ENCODE data around the gene SH3BP1. TPM values are rescaled to one million over a fixed set of nuclear protein-coding genes. Genes with fewer than 3 reads are reported as not detected.

SH3BP1 gene
- polyA plus RNA-seq, 2 of the 4 experiments (the other 2 are of a cell fraction) = 1.8 to 2.7 TPM

DNA sequence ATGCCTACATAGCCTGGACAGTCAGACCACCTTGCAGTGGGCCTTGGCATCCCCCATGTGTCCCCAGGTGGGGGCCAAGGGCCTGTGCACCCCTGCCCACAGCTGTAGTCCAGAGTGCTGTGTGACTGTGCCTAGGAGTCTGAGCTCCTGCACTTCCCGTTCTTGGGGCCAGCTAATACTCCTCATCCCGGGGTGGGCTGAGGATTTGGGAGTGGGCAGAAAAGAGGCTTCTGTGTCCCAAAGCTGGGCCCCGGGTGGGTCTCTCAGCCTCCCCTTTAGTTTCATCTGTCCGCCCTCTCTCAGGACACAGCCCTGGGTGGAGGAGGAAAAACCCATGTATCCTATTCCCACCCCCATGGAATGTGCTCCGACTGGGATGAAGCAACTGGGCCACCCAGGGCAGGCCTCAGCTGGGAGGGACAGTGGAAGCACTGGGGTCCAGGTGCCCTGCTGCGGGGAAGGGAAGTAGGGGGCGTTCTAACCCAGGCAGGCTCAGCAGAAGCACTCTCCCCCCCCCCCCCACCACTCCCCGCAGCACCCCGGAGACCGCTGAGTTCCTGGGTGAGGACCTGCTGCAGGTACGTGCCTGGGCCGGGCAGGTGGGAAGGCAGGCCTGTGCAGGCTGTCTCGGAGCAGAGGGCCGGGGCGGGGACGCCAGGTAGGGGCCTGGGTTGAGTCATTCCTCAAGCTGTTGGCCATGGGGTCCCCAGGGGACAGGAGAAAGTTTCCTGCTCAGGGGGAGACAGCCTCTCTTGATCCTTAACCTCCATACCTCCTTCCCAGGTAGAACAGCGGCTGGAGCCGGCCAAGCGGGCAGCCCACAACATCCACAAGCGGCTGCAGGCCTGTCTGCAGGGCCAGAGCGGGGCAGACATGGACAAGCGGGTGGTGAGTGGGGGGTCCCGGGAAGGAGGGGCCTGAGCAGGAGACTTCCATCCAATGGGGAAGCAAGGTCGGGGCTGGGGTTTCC is 1.4 kb downstream of the SH3BP1 start:
- WGBS (ENCODE audit: missing lambda C conversion rate) = 77% methylated on average over 14 of the region's 24 CpGs
- Histone ChIP-seq H3K27ac (peak overlapping the region in 1 of 2 experiments; percentile 93; a peak in 3 of 6 replicates), H3K4me2 (peak overlapping the region; percentile 82), H3K4me1 (peaks cover 10% of the 10 kb centered on the region; the same call in 2 of the 3 replicates), H3K4me3 (no peak overlapping the region), H3K9me3 (no peaks in the 10 kb centered on the region)
- FAIRE-seq = no peak
- POLR2A ChIA-PET = no interaction called here
- no peak for TF ChIP-seq NFE2L2 (conservative IDR thresholded peaks at IDR 0.05; ENCODE audit: low read length)
- no peak for TF ChIP-seq RAD21 (conservative IDR thresholded peaks at IDR 0.05 in 1 of 2, IDR thresholded peaks at IDR 0.05 in 1 of 2)
- no peak for TF ChIP-seq PHF8 (IDR thresholded peaks at IDR 0.05; ENCODE audit: borderline replicate concordance, low read depth)
- TF ChIP-seq, protein P1, sequence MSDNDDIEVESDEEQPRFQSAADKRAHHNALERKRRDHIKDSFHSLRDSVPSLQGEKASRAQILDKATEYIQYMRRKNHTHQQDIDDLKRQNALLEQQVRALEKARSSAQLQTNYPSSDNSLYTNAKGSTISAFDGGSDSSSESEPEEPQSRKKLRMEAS (IDR thresholded peaks at IDR 0.05) = no peak
- TF ChIP-seq SREBF2 (IDR thresholded peaks at IDR 0.05) = no peak
- TF ChIP-seq, protein P2, sequence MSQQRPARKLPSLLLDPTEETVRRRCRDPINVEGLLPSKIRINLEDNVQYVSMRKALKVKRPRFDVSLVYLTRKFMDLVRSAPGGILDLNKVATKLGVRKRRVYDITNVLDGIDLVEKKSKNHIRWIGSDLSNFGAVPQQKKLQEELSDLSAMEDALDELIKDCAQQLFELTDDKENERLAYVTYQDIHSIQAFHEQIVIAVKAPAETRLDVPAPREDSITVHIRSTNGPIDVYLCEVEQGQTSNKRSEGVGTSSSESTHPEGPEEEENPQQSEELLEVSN (IDR thresholded peaks at IDR 0.05; ENCODE audit: borderline replicate concordance, low read depth) = no peak
- no peak for TF ChIP-seq ZC3H11A (IDR thresholded peaks at IDR 0.05)
- TF ChIP-seq ESRRA (IDR thresholded peaks at IDR 0.05; ENCODE audit: borderline replicate concordance, low read length) = no peak
- TF ChIP-seq ZSCAN20 (CRISPR knock-in tag; IDR thresholded peaks at IDR 0.05) = no peak
- no peak for TF ChIP-seq CHD2 (IDR thresholded peaks at IDR 0.05; ENCODE audit: low read length, partially characterized antibody)
- TF ChIP-seq RCOR1 (IDR thresholded peaks at IDR 0.05; ENCODE audit: low read depth, low read length) = no peak
- TF ChIP-seq, protein P3, sequence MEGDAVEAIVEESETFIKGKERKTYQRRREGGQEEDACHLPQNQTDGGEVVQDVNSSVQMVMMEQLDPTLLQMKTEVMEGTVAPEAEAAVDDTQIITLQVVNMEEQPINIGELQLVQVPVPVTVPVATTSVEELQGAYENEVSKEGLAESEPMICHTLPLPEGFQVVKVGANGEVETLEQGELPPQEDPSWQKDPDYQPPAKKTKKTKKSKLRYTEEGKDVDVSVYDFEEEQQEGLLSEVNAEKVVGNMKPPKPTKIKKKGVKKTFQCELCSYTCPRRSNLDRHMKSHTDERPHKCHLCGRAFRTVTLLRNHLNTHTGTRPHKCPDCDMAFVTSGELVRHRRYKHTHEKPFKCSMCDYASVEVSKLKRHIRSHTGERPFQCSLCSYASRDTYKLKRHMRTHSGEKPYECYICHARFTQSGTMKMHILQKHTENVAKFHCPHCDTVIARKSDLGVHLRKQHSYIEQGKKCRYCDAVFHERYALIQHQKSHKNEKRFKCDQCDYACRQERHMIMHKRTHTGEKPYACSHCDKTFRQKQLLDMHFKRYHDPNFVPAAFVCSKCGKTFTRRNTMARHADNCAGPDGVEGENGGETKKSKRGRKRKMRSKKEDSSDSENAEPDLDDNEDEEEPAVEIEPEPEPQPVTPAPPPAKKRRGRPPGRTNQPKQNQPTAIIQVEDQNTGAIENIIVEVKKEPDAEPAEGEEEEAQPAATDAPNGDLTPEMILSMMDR (IDR thresholded peaks at IDR 0.05) = no peak
- no peak for TF ChIP-seq EHMT2 (IDR thresholded peaks at IDR 0.05; ENCODE audit: low read depth)
- TF ChIP-seq TFCP2L1 (CRISPR knock-in tag; IDR thresholded peaks at IDR 0.05) = no peak
- TF ChIP-seq CHD4 (IDR thresholded peaks at IDR 0.05; ENCODE audit: borderline replicate concordance) = no peak
- CTCF ChIA-PET = interaction anchor here (0.6 to 7.1 kb wide), 8 partner anchors 11 to 177 kb away, joined by 3 to 152 read pairs (median 56); partner anchors contain the start of genes LGALS1, NOL12 and PDXP
- no peak for DNase-seq (ENCODE audit: low read depth in 1 of 2, low spot score in 1 of 2)
- ATAC-seq = no peak

DNA sequence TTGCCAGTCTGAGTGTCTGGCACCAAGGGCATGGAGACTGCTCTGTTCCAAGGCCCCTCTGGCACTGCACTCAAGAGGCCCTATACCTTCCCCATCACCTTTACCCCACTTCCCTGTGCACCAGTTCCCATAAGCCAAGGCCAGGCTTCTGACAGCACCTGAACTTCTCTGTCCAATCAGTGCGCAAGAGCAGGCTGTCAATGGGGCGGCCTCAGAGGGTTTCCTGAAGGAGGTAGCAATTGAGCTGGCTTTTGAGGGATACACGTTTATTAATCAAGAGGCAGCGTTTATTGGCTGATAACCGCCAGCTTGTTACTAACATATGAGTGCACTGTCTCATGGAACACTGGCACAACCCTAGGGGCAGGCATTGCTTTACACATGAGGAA is 2.1 kb downstream of the SH3BP1 start:
- TF ChIP-seq EP300 (IDR thresholded peaks at IDR 0.05) (no peak), HEYL (CRISPR knock-in tag; IDR thresholded peaks at IDR 0.05) (no peak), KDM5A (IDR thresholded peaks at IDR 0.05) (no peak), SREBF2 (IDR thresholded peaks at IDR 0.05) (no peak), SMC3 (IDR thresholded peaks at IDR 0.05) (no peak)
- TF ChIP-seq, protein P2 (IDR thresholded peaks at IDR 0.05; ENCODE audit: borderline replicate concordance, low read depth) = no peak
- Histone ChIP-seq H3K4me2 (no peak overlapping the region), H3K9me3 (no peaks in the 10 kb centered on the region), H3K27ac (no peak overlapping the region), H3K4me3 (no peak overlapping the region), H3K4me1 (peaks cover 10% of the 10 kb centered on the region; the same call in 2 of the 3 replicates)
- ChIA-PET POLR2A (no interaction called here), CTCF (interaction anchor here (0.9 to 7.1 kb wide), 12 partner anchors 11 to 300 kb away, joined by 3 to 152 read pairs (median 18); partner anchors contain the start of genes LGALS1, NOL12 and PDXP)
- FAIRE-seq (no peak), ATAC-seq (no peak), DNase-seq (ENCODE audit: low read depth in 1 of 2, low spot score in 1 of 2) (no peak)
- WGBS (ENCODE audit: missing lambda C conversion rate) = 94% methylated on average over 2 of the region's 5 CpGs
